ENCODE data around the gene ISYNA1.

- TF ChIP-seq CTCF (conservative IDR thresholded peaks at IDR 0.05; ENCODE audit: low read depth, low read length) (no peak), RAD21 (IDR thresholded peaks at IDR 0.05; ENCODE audit: low read length) (no peak), POLR2A (IDR thresholded peaks at IDR 0.05; ENCODE audit: low read depth, low read length) (no peak), RCOR1 (IDR thresholded peaks at IDR 0.05; ENCODE audit: insufficient replicate concordance, low read length) (no peak), BHLHE40 (IDR thresholded peaks at IDR 0.05; ENCODE audit: low read depth, low read length) (no peak), USF2 (IDR thresholded peaks at IDR 0.05; ENCODE audit: low read depth, low read length) (no peak), RFX5 (IDR thresholded peaks at IDR 0.05; ENCODE audit: low read depth, low read length) (no peak), ELK1 (IDR thresholded peaks at IDR 0.05; ENCODE audit: borderline replicate concordance, low read depth, low read length) (no peak), NFE2L2 (IDR thresholded peaks at IDR 0.05; ENCODE audit: low read depth, low read length) (no peak)
Measured at GRCh38 chr19:18393836-18394235, 44.1 kb downstream of the ISYNA1 start.
